ENCODE measurements around the gene AIRE.

GRCh38 chr21:44310628-44311507, 25.2 kb downstream of the AIRE start:
- TF ChIP-seq, protein P1, sequence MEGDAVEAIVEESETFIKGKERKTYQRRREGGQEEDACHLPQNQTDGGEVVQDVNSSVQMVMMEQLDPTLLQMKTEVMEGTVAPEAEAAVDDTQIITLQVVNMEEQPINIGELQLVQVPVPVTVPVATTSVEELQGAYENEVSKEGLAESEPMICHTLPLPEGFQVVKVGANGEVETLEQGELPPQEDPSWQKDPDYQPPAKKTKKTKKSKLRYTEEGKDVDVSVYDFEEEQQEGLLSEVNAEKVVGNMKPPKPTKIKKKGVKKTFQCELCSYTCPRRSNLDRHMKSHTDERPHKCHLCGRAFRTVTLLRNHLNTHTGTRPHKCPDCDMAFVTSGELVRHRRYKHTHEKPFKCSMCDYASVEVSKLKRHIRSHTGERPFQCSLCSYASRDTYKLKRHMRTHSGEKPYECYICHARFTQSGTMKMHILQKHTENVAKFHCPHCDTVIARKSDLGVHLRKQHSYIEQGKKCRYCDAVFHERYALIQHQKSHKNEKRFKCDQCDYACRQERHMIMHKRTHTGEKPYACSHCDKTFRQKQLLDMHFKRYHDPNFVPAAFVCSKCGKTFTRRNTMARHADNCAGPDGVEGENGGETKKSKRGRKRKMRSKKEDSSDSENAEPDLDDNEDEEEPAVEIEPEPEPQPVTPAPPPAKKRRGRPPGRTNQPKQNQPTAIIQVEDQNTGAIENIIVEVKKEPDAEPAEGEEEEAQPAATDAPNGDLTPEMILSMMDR (IDR thresholded peaks at IDR 0.05; ENCODE audit: low read depth, low read length, missing input control) = no peak
- no peak for TF ChIP-seq HNF4A (conservative IDR thresholded peaks at IDR 0.05)
- no peak for TF ChIP-seq TAF1 (conservative IDR thresholded peaks at IDR 0.05)
- TF ChIP-seq YY1 (IDR thresholded peaks at IDR 0.05) = no peak
- TF ChIP-seq MAX (IDR thresholded peaks at IDR 0.05) = no peak
- TF ChIP-seq HNF4G (IDR thresholded peaks at IDR 0.05) = no peak
- no peak for TF ChIP-seq SP1 (IDR thresholded peaks at IDR 0.05)
- no peak for TF ChIP-seq FOXA1 (IDR thresholded peaks at IDR 0.05)
- no peak for TF ChIP-seq EGR1 (IDR thresholded peaks at IDR 0.05; ENCODE audit: low read depth in 2 of 2)
- no peak for TF ChIP-seq REST (IDR thresholded peaks at IDR 0.05)
- TF ChIP-seq RXRA (IDR thresholded peaks at IDR 0.05) = no peak
- no peak for TF ChIP-seq JUND (IDR thresholded peaks at IDR 0.05)
